A549 (cell line): ENCODE measurements around the gene OR2F2.

Experiments used
- EP300 ChIP-seq, 2 experiments: fragments of >200 bp; sonication (Bioruptor Twin); formaldehyde crosslinking; IDR thresholded peaks; 2 replicates in 1 of 2; 3 replicates in 1 of 2; pipeline ENCODE4 v1.6.1; 2016 to 2017
- HMGXB4 ChIP-seq: fragments of 250-450 bp; sonication (Bioruptor Pico); IDR thresholded peaks from 2 replicates; pipeline ENCODE4 v1.5.0; 2021; ENCODE audit warnings: mild to moderate bottlenecking, moderate library complexity, borderline replicate concordance
- MYC ChIP-seq: IDR thresholded peaks from 2 replicates; pipeline ENCODE4 v1.6.1; 2012; ENCODE audit warnings: mild to moderate bottlenecking, inconsistent platforms, low read length, improper control_type of control experiment, borderline replicate concordance
- POLR2A ChIP-seq: IDR thresholded peaks from 2 replicates; pipeline ENCODE4 v1.6.1; 2012; ENCODE audit warnings: mild to moderate bottlenecking, low read length
- ZC3H11A ChIP-seq: fragments of 450-650 bp; IDR thresholded peaks from 2 replicates; pipeline ENCODE4 v1.6.1; 2014; ENCODE audit warnings: antibody characterized with exemption, mild to moderate bottlenecking
- TF ChIP-seq, protein P1 (sequence below): fragments of >200 bp; sonication (Bioruptor Twin); formaldehyde crosslinking; IDR thresholded peaks from 3 replicates; pipeline ENCODE4 v1.5.1; 2016

DNA sequence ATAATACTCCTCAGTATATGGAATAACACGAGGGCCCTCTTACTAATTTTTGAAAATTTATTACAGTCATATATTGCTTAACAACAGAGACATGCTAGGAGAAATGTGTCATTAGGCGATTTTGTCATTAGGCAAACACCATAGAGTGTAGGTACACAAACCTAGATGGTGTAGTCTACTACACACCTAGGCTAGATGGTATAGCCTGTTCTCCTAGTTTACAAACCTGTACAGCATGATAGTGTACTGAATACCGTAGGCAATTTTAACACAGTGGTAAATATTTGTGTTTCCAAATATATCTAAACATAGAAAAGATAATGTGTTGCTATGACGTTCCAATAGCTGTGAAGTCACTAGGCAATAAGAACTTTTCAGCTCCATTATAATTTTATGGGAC is 32.4 kb downstream of the OR2F2 start:
- TF ChIP-seq, protein P1, sequence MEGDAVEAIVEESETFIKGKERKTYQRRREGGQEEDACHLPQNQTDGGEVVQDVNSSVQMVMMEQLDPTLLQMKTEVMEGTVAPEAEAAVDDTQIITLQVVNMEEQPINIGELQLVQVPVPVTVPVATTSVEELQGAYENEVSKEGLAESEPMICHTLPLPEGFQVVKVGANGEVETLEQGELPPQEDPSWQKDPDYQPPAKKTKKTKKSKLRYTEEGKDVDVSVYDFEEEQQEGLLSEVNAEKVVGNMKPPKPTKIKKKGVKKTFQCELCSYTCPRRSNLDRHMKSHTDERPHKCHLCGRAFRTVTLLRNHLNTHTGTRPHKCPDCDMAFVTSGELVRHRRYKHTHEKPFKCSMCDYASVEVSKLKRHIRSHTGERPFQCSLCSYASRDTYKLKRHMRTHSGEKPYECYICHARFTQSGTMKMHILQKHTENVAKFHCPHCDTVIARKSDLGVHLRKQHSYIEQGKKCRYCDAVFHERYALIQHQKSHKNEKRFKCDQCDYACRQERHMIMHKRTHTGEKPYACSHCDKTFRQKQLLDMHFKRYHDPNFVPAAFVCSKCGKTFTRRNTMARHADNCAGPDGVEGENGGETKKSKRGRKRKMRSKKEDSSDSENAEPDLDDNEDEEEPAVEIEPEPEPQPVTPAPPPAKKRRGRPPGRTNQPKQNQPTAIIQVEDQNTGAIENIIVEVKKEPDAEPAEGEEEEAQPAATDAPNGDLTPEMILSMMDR, result no peak
- TF ChIP-seq HMGXB4 (CRISPR knock-in tag), result no peak
- TF ChIP-seq ZC3H11A, result no peak
- no peak for TF ChIP-seq MYC
- no peak for TF ChIP-seq EP300 (IDR thresholded peaks at IDR 0.05)
- no peak for TF ChIP-seq POLR2A
